HEK293 (cell line): ENCODE results near the gene STARD10.

ENCODE experiments used
- CTCF ChIA-PET: fragments of 350-600 bp; formaldehyde crosslinking; extraction: SDS; loops from one replicate; lab custom pipeline; 2021; ENCODE audit warnings: antibody characterized with exemption; lab: Yijun Ruan, JAX
- POLR2A ChIA-PET: fragments of 300-600 bp; formaldehyde crosslinking; extraction: SDS; loops from one replicate; lab custom pipeline; 2020; ENCODE audit warnings: antibody characterized with exemption, inconsistent platforms; lab: Yijun Ruan, JAX
- H3K27ac ChIP-seq: fragments of 200-500 bp; sonication (Bioruptor generic); 2 replicates; pipeline ENCODE4 v1.5.1; 2014; ENCODE audit warnings: low read depth, low read length, control low read depth, inconsistent platforms; ENCODE audit errors: extremely low read depth
- H3K36me3 ChIP-seq, 2 experiments: fragments of 200-500 bp in 1 of 2; sonication (Bioruptor generic) in 1 of 2; 1 replicate in 1 of 2; 2 replicates in 1 of 2; pipeline ENCODE4 v1.5.1; 2014 to 2017; ENCODE audit warnings: inconsistent platforms in 2 of 2, low read length in 2 of 2; ENCODE audit not compliant: control insufficient read depth in 2 of 2, insufficient read depth in 1 of 2
- H3K4me1 ChIP-seq: fragments of 200-500 bp; sonication (Bioruptor generic); 2 replicates; pipeline ENCODE4 v1.5.1; 2014; ENCODE audit warnings: mild to moderate bottlenecking, low read length, inconsistent platforms; ENCODE audit not compliant: control insufficient read depth, insufficient read depth
- H3K4me3 ChIP-seq: 2 replicates; pipeline ENCODE4 v1.5.1; 2011; ENCODE audit warnings: low read depth, mild to moderate bottlenecking, control low read depth, low read length, moderate library complexity
- H3K9me3 ChIP-seq: fragments of 200-500 bp; sonication (Bioruptor generic); 2 replicates; pipeline ENCODE4 v1.5.1; 2014; ENCODE audit warnings: low read depth, low read length, inconsistent platforms; ENCODE audit not compliant: control insufficient read depth, insufficient read depth
- BCL11A ChIP-seq: fragments of 450-650 bp; formaldehyde crosslinking; IDR thresholded peaks from 2 replicates; pipeline ENCODE4 v1.5.1; 2016; ENCODE audit warnings: low read depth, missing biosample characterization, missing genetic modification characterization
- HOXC10 ChIP-seq: sonication (generic); formaldehyde crosslinking; IDR thresholded peaks from 2 replicates; pipeline ENCODE4 v1.8.1; 2023; ENCODE audit warnings: mild to moderate bottlenecking, missing genetic modification reagents
- ZBTB49 ChIP-seq: fragments of 450-650 bp; formaldehyde crosslinking; IDR thresholded peaks from 2 replicates; pipeline ENCODE4 v1.5.1; 2016; ENCODE audit warnings: missing biosample characterization, missing genetic modification characterization, low read depth
- ZFP3 ChIP-seq: fragments of 450-650 bp; formaldehyde crosslinking; IDR thresholded peaks from 2 replicates; pipeline ENCODE4 v1.5.1; 2016; ENCODE audit warnings: low read depth, missing biosample characterization, missing genetic modification characterization
- ZNF175 ChIP-seq: fragments of 450-650 bp; formaldehyde crosslinking; IDR thresholded peaks from 2 replicates; pipeline ENCODE4 v1.5.1; 2016; ENCODE audit warnings: missing biosample characterization, missing genetic modification characterization
- ZNF2 ChIP-seq: fragments of 450-650 bp; formaldehyde crosslinking; IDR thresholded peaks from 2 replicates; pipeline ENCODE4 v1.5.1; 2016; ENCODE audit warnings: missing biosample characterization, missing genetic modification characterization
- ZNF324 ChIP-seq: fragments of 450-650 bp; formaldehyde crosslinking; IDR thresholded peaks from 2 replicates; pipeline ENCODE4 v1.5.1; 2016; ENCODE audit warnings: missing biosample characterization, missing genetic modification characterization
- ZNF354C ChIP-seq: fragments of 450-650 bp; formaldehyde crosslinking; IDR thresholded peaks from 2 replicates; pipeline ENCODE4 v1.5.1; 2016; ENCODE audit warnings: missing biosample characterization, missing genetic modification characterization, low read depth, borderline replicate concordance
- ZNF423 ChIP-seq: fragments of 450-650 bp; formaldehyde crosslinking; IDR thresholded peaks from 2 replicates; pipeline ENCODE4 v1.5.1; 2016; ENCODE audit warnings: missing biosample characterization, missing genetic modification characterization
- ZNF426 ChIP-seq: fragments of 450-650 bp; formaldehyde crosslinking; IDR thresholded peaks from 2 replicates; pipeline ENCODE4 v1.5.1; 2017; ENCODE audit warnings: missing biosample characterization, missing genetic modification characterization, mild to moderate bottlenecking, inconsistent platforms, moderate library complexity
- ZNF473 ChIP-seq: fragments of 450-650 bp; formaldehyde crosslinking; IDR thresholded peaks from 2 replicates; pipeline ENCODE4 v1.5.1; 2017; ENCODE audit warnings: missing biosample characterization, missing genetic modification characterization
- ZNF707 ChIP-seq: fragments of 450-650 bp; formaldehyde crosslinking; IDR thresholded peaks from 2 replicates; pipeline ENCODE4 v1.5.1; 2016; ENCODE audit warnings: missing biosample characterization, missing genetic modification characterization
- ZNF76 ChIP-seq: fragments of 450-650 bp; formaldehyde crosslinking; IDR thresholded peaks from 2 replicates; pipeline ENCODE4; 2016; ENCODE audit warnings: low read depth, missing biosample characterization, missing genetic modification characterization, borderline replicate concordance
- ZNF776 ChIP-seq: fragments of 450-650 bp; formaldehyde crosslinking; IDR thresholded peaks from 2 replicates; pipeline ENCODE4 v1.5.0; 2017; ENCODE audit warnings: missing biosample characterization, missing genetic modification characterization, borderline replicate concordance
- ZNF792 ChIP-seq: fragments of 450-650 bp; formaldehyde crosslinking; IDR thresholded peaks from 2 replicates; pipeline ENCODE4 v1.5.1; 2016; ENCODE audit warnings: missing biosample characterization, missing genetic modification characterization
- TF ChIP-seq, protein P1 (sequence below): fragments of 450-650 bp; formaldehyde crosslinking; IDR thresholded peaks from 2 replicates; pipeline ENCODE4 v1.5.1; 2016; ENCODE audit warnings: missing biosample characterization, missing genetic modification characterization
- TF ChIP-seq, protein P2 (sequence below): IDR thresholded peaks from 2 replicates; pipeline ENCODE4 v1.6.1; 2011; ENCODE audit warnings: mild to moderate bottlenecking, low read depth, low read length, borderline replicate concordance

Gene STARD10

GRCh38 chr11:72841397-72841796, 47.5 kb upstream of the STARD10 start:
- Histone ChIP-seq H3K4me1 (no peaks in the 10 kb centered on the region), H3K9me3 (no peaks in the 10 kb centered on the region), H3K4me3 (no peak overlapping the region), H3K36me3 (peaks cover 0 to 52% of the 10 kb centered on the region in 2 experiments; a peak in 1 of 3 replicates), H3K27ac (no peak overlapping the region)
- ChIA-PET POLR2A (interaction anchor here (0.7 kb wide), 1 partner anchor 24 kb away, joined by 6 read pairs; no protein-coding TSS in a partner anchor), CTCF (interaction anchor here (0.7 to 1.7 kb wide), 3 partner anchors 9 to 336 kb away, joined by 3 to 6 read pairs (median 6); no protein-coding TSS in a partner anchor)
- TF ChIP-seq ZNF423 (tag by site-specific recombination), result no peak
- no peak for TF ChIP-seq ZBTB49 (tag by site-specific recombination)
- TF ChIP-seq, protein P1, sequence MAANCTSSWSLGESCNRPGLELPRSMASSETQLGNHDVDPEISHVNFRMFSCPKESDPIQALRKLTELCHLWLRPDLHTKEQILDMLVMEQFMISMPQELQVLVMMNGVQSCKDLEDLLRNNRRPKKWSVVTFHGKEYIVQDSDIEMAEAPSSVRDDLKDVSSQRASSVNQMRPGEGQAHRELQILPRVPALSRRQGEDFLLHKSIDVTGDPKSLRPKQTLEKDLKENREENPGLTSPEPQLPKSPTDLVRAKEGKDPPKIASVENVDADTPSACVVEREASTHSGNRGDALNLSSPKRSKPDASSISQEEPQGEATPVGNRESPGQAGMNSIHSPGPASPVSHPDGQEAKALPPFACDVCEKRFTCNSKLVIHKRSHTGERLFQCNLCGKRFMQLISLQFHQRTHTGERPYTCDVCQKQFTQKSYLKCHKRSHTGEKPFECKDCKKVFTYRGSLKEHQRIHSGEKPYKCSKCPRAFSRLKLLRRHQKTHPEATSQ (tag by site-specific recombination), result no peak
- no peak for TF ChIP-seq ZNF473 (tag by site-specific recombination)
- TF ChIP-seq, protein P2, sequence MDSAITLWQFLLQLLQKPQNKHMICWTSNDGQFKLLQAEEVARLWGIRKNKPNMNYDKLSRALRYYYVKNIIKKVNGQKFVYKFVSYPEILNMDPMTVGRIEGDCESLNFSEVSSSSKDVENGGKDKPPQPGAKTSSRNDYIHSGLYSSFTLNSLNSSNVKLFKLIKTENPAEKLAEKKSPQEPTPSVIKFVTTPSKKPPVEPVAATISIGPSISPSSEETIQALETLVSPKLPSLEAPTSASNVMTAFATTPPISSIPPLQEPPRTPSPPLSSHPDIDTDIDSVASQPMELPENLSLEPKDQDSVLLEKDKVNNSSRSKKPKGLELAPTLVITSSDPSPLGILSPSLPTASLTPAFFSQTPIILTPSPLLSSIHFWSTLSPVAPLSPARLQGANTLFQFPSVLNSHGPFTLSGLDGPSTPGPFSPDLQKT, result no peak
- TF ChIP-seq ZNF324, result no peak
- no peak for TF ChIP-seq ZNF76 (tag by site-specific recombination)
- TF ChIP-seq ZNF426 (tag by site-specific recombination), result no peak
- TF ChIP-seq ZNF707, result no peak
- no peak for TF ChIP-seq ZNF354C
- no peak for TF ChIP-seq ZNF776

DNA sequence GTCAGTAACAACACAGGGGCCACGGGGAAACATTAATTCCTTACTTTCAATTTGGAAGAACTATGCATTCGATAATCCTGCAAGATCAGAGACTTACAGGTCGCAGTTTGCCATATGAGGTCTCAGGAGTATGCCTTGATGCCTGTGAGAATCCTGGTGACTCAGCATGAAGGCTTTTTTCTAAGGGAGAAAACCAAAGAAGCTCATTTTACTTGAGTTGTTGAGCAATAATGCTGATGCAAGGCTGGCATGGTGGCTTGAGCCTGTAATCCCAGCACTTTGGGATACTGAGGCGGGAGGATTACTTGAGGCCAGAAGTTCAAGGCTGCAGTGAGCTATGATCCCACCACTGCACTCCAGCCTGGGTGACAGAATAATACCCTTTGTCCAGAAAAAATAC, 46.9 kb upstream of the STARD10 start:
- POLR2A ChIA-PET, result interaction anchor here (0.7 kb wide), 1 partner anchor 25 kb away, joined by 6 read pairs; no protein-coding TSS in a partner anchor
- CTCF ChIA-PET, result interaction anchor here (0.7 to 1.7 kb wide), 4 partner anchors 9 to 432 kb away, joined by 3 to 6 read pairs (median 5); no protein-coding TSS in a partner anchor

GRCh38 chr11:72838691-72839305, 45.0 kb upstream of the STARD10 start:
- ChIA-PET CTCF (no interaction called here), POLR2A (no interaction called here)
- no peaks in the 10 kb centered on the region for H3K4me1 ChIP-seq
- TF ChIP-seq HOXC10 (CRISPR knock-in tag) (no peak), ZFP3 (tag by site-specific recombination) (no peak), ZNF2 (tag by site-specific recombination) (no peak)
- TF ChIP-seq, all 188 proteins: peak for 0
- peaks cover 0 to 56% of the 10 kb centered on the region in 2 experiments; a peak in 1 of 3 replicates for H3K36me3 ChIP-seq
- H3K9me3 ChIP-seq, result no peaks in the 10 kb centered on the region
- no peak overlapping the region for H3K27ac ChIP-seq
- no peak overlapping the region for H3K4me3 ChIP-seq

More for the DNA sequence above, 46.9 kb upstream of the STARD10 start:
- TF ChIP-seq BCL11A (tag by site-specific recombination) (no peak), ZNF792 (tag by site-specific recombination) (no peak), ZNF175 (tag by site-specific recombination) (no peak)
- H3K27ac ChIP-seq, result no peak overlapping the region
- H3K4me3 ChIP-seq, result no peak overlapping the region
- H3K4me1 ChIP-seq, result no peaks in the 10 kb centered on the region
- H3K36me3 ChIP-seq, result peaks cover 0 to 52% of the 10 kb centered on the region in 2 experiments; a peak in 1 of 3 replicates
- no peaks in the 10 kb centered on the region for H3K9me3 ChIP-seq
